CD14-positive monocyte (primary cell): ENCODE measurements around the gene RGS9. TPM values are rescaled to one million over a fixed set of nuclear protein-coding genes. Genes with fewer than 3 reads are reported as not detected.

ENCODE experiments used
- DNase-seq, 3 donors: peaks; one replicate each; pipeline ENCODE4 v3.0.0-alpha.2; 2011 to 2022
- H2AFZ ChIP-seq: 2 replicates; pipeline ENCODE4 v1.6.0; 2012; ENCODE audit warnings: mild to moderate bottlenecking, low read depth, low read length, inconsistent platforms; ENCODE audit not compliant: insufficient read depth, poor library complexity, severe bottlenecking
- H3K27ac ChIP-seq, 2 donors: 1 replicate in 1 of 2; 2 replicates in 1 of 2; pipeline ENCODE4 v1.5.1; 2012 to 2013; ENCODE audit warnings: low read length in 2 of 2, control low read depth in 1 of 2, inconsistent platforms in 1 of 2, low read depth in 1 of 2, mild to moderate bottlenecking in 1 of 2
- H3K27me3 ChIP-seq, 2 donors: one replicate each; pipeline versions ENCODE4 v1.6.0 to v1.6.1; 2011 to 2013; ENCODE audit warnings: low read length in 2 of 2; ENCODE audit not compliant: control insufficient read depth in 2 of 2, insufficient read depth in 2 of 2
- H3K36me3 ChIP-seq, 2 donors: replicated peaks in 1 of 2; 1 replicate in 1 of 2; 2 replicates in 1 of 2; pipeline versions ENCODE4 v1.5.1 to v1.6.1; 2012 to 2013; ENCODE audit warnings: low read length in 2 of 2, control low read depth in 1 of 2, inconsistent platforms in 1 of 2, mild to moderate bottlenecking in 1 of 2; ENCODE audit not compliant: insufficient read depth in 2 of 2, control insufficient read depth in 1 of 2
- H3K4me1 ChIP-seq, 2 donors: 1 replicate in 1 of 2; 2 replicates in 1 of 2; pipeline versions ENCODE4 v1.5.1 to v1.6.1; 2012 to 2013; ENCODE audit warnings: low read length in 2 of 2, control low read depth in 1 of 2, inconsistent platforms in 1 of 2, mild to moderate bottlenecking in 1 of 2, moderate library complexity in 1 of 2; ENCODE audit not compliant: insufficient read depth in 2 of 2, control insufficient read depth in 1 of 2
- H3K4me2 ChIP-seq: replicated peaks from 2 replicates; pipeline ENCODE3; 2012; ENCODE audit warnings: low read length, moderate library complexity, mild to moderate bottlenecking; ENCODE audit not compliant: poor library complexity, severe bottlenecking; ENCODE audit errors: extremely low read depth
- H3K4me3 ChIP-seq, 3 experiments: fragments of 200-600 bp in 1 of 3; sonication (generic) in 1 of 3; replicated peaks in 1 of 3; 1 replicate in 2 of 3; 2 replicates in 1 of 3; pipeline ENCODE4 v1.5.1; 2011 to 2013; ENCODE audit warnings: low read length in 3 of 3, mild to moderate bottlenecking in 3 of 3, control low read depth in 2 of 3, low read depth in 2 of 3, inconsistent platforms in 1 of 3, moderate library complexity in 1 of 3
- H3K79me2 ChIP-seq: 2 replicates; pipeline ENCODE4 v1.6.0; 2012; ENCODE audit warnings: mild to moderate bottlenecking, control low read depth, inconsistent platforms, low read length, moderate library complexity; ENCODE audit not compliant: insufficient read depth
- H3K9ac ChIP-seq: 2 replicates; pipeline ENCODE4 v1.6.0; 2017; ENCODE audit warnings: low read length, mild to moderate bottlenecking; ENCODE audit not compliant: insufficient read depth, poor library complexity, severe bottlenecking
- H3K9me3 ChIP-seq, 2 donors: replicated peaks in 1 of 2; 1 replicate in 1 of 2; 2 replicates in 1 of 2; pipeline versions ENCODE4 v1.5.1 to v1.6.1; 2012 to 2013; ENCODE audit warnings: low read length in 2 of 2, control low read depth in 1 of 2; ENCODE audit not compliant: control insufficient read depth in 1 of 2, insufficient read depth in 1 of 2
- H4K20me1 ChIP-seq: 2 replicates; pipeline ENCODE4 v1.6.0; 2012; ENCODE audit warnings: mild to moderate bottlenecking, low read length, control low read depth, moderate library complexity; ENCODE audit not compliant: insufficient read depth
- H3K27ac Mint-ChIP-seq, 7 donors: one replicate each; pipeline ENCODE4 v1.8.0; 2020; ENCODE audit warnings: mild to moderate bottlenecking in 7 of 7, mixed read lengths in 7 of 7, moderate library complexity in 6 of 7, inconsistent platforms in 2 of 7
- H3K27me3 Mint-ChIP-seq, 3 donors: one replicate each; pipeline ENCODE4 v1.8.0; 2021 to 2022; ENCODE audit warnings: low read depth in 3 of 3, mild to moderate bottlenecking in 3 of 3, mixed read lengths in 3 of 3, moderate library complexity in 3 of 3, inconsistent platforms in 1 of 3
- H3K36me3 Mint-ChIP-seq, 2 donors: one replicate each; pipeline ENCODE4 v1.8.0; 2020; ENCODE audit warnings: mixed read lengths in 2 of 2, inconsistent platforms in 1 of 2, mild to moderate bottlenecking in 1 of 2
- H3K4me1 Mint-ChIP-seq: one replicate; pipeline ENCODE4 v1.8.0; 2020; ENCODE audit warnings: mild to moderate bottlenecking, mixed read lengths
- H3K4me3 Mint-ChIP-seq, 2 donors: one replicate each; pipeline ENCODE4 v1.8.0; 2020; ENCODE audit warnings: mild to moderate bottlenecking in 2 of 2, mixed read lengths in 2 of 2, moderate library complexity in 1 of 2
- H3K9me3 Mint-ChIP-seq, 7 donors: one replicate each; pipeline ENCODE4 v1.8.0; 2020 to 2022; ENCODE audit warnings: mixed read lengths in 7 of 7, mild to moderate bottlenecking in 6 of 7, moderate library complexity in 6 of 7, inconsistent platforms in 2 of 7
- WGBS: methylation state at CpG from one replicate; pipeline ENCODE4 v1.1.5; 2013; ENCODE audit warnings: missing lambda C conversion rate; ENCODE audit not compliant: insufficient coverage; 5-methylcytosine and 5-hydroxymethylcytosine counted together
- intact Hi-C, 2 donors: fragments of 100-400 bp; cut with micrococcal nuclease; formaldehyde crosslinking; loops; one replicate each; pipeline versions ENCODE4 v1.15.0 to v1.15.1; 2023
- polyA plus RNA-seq, 3 donors: library from polyadenylated mRNA; depleted of rRNA in 1 of 3; unstranded in 2 of 3; stranded (reverse) in 1 of 3; fragments of 300-500 nt in 2 of 3; fragments of >200 nt in 1 of 3; fragmentation: Illumina TruSeq in 2 of 3; gene quantifications; 1 replicate in 2 of 3; 2 replicates in 1 of 3; pipeline ENCODE4 v1.2.3, GENCODE V29; 2012 to 2021
- TF ChIP-seq, protein P1 (sequence below): fragments of 200-600 bp; IDR thresholded peaks from one replicate; pipeline ENCODE4 v1.8.0; 2022; ENCODE audit warnings: antibody characterized with exemption, mild to moderate bottlenecking

Gene RGS9
- polyA plus RNA-seq, 3 donors, result 0.08 TPM; not detected in 2

GRCh38 chr17:65145743-65146142 lies 8.6 kb downstream of the RGS9 start:
- no peak for DNase-seq
- Histone ChIP-seq H3K4me2 (no peak overlapping the region), H2AFZ (no peak overlapping the region), H3K36me3 (no peaks in the 10 kb centered on the region), H3K27ac (no peak overlapping the region), H3K9ac (no peak overlapping the region), H3K4me3 (no peak overlapping the region), H3K27me3 (no peaks in the 10 kb centered on the region), H3K4me1 (no peaks in the 10 kb centered on the region), H3K9me3 (no peaks in the 10 kb centered on the region), H4K20me1 (no peaks in the 10 kb centered on the region), H3K79me2 (no peaks in the 10 kb centered on the region)
- Mint-ChIP-seq H3K4me3 (no peak overlapping the region), H3K27ac (no peak overlapping the region), H3K36me3 (no peaks in the 10 kb centered on the region), H3K9me3 (peaks cover 0 to 5% (median 0%) of the 10 kb centered on the region in 7 donors), H3K27me3 (peaks cover 5 to 26% (median 11%) of the 10 kb centered on the region in 3 donors), H3K4me1 (no peaks in the 10 kb centered on the region)
- WGBS, result 92% methylated on average over 6 of the region's 11 CpGs
- intact Hi-C loops, result no loop called here
- TF ChIP-seq, protein P1, sequence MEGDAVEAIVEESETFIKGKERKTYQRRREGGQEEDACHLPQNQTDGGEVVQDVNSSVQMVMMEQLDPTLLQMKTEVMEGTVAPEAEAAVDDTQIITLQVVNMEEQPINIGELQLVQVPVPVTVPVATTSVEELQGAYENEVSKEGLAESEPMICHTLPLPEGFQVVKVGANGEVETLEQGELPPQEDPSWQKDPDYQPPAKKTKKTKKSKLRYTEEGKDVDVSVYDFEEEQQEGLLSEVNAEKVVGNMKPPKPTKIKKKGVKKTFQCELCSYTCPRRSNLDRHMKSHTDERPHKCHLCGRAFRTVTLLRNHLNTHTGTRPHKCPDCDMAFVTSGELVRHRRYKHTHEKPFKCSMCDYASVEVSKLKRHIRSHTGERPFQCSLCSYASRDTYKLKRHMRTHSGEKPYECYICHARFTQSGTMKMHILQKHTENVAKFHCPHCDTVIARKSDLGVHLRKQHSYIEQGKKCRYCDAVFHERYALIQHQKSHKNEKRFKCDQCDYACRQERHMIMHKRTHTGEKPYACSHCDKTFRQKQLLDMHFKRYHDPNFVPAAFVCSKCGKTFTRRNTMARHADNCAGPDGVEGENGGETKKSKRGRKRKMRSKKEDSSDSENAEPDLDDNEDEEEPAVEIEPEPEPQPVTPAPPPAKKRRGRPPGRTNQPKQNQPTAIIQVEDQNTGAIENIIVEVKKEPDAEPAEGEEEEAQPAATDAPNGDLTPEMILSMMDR, result no peak

GRCh38 chr17:65147955-65148354 lies 10.8 kb downstream of the RGS9 start:
- no peaks in the 10 kb centered on the region for H3K36me3 Mint-ChIP-seq

More at GRCh38 chr17:65147955-65148354, 10.8 kb downstream of the RGS9 start:
- TF ChIP-seq, protein P1, result no peak
- no peaks in the 10 kb centered on the region for H4K20me1 ChIP-seq
- H3K79me2 ChIP-seq, result no peaks in the 10 kb centered on the region
- H3K27me3 Mint-ChIP-seq, result peaks cover 5 to 20% (median 8%) of the 10 kb centered on the region in 3 donors
- WGBS, result 100% methylated on average over 2 of the region's 4 CpGs
- H3K27ac ChIP-seq, result no peak overlapping the region
- H3K4me3 Mint-ChIP-seq, result no peak overlapping the region
- H2AFZ ChIP-seq, result no peak overlapping the region
- peaks cover 0 to 5% (median 0%) of the 10 kb centered on the region in 7 donors for H3K9me3 Mint-ChIP-seq
- no peaks in the 10 kb centered on the region for H3K9me3 ChIP-seq
- H3K4me1 ChIP-seq, result no peaks in the 10 kb centered on the region
- H3K36me3 ChIP-seq, result no peaks in the 10 kb centered on the region
- H3K4me2 ChIP-seq, result no peak overlapping the region
- no peak overlapping the region for H3K27ac Mint-ChIP-seq
- intact Hi-C loops, result no loop called here
- no peak for DNase-seq
- H3K27me3 ChIP-seq, result no peaks in the 10 kb centered on the region
- H3K4me3 ChIP-seq, result no peak overlapping the region
- H3K4me1 Mint-ChIP-seq, result no peaks in the 10 kb centered on the region
- no peak overlapping the region for H3K9ac ChIP-seq
